SK-N-SH treated with all-trans-retinoic acid at 6 μM for 48 hours (cell line): ENCODE measurements around the gene SEMA3F.

Experiments
- ATAC-seq: fragments of 200-7000 bp; cut with Tn5 transposase; 3 replicates; pipeline ENCODE4 v1.9.1; 2020; ENCODE audit warnings: mild to moderate bottlenecking, moderate library complexity
- ARNTL ChIP-seq: fragments of 450-650 bp; formaldehyde crosslinking; IDR thresholded peaks from 2 replicates; pipeline ENCODE4 v1.5.0; 2020; ENCODE audit warnings: low read depth, mild to moderate bottlenecking, moderate library complexity, borderline replicate concordance
- CSDC2 ChIP-seq: fragments of 250-450 bp; sonication (Bioruptor Pico); IDR thresholded peaks from 2 replicates; pipeline ENCODE4 v1.5.0; 2020; ENCODE audit warnings: mild to moderate bottlenecking, moderate library complexity
- ESRRG ChIP-seq: fragments of 250-450 bp; sonication (Bioruptor Pico); IDR thresholded peaks from 2 replicates; pipeline ENCODE4 v1.6.1; 2021; ENCODE audit warnings: mild to moderate bottlenecking
- GLIS3 ChIP-seq: fragments of 250-450 bp; sonication (Bioruptor Pico); IDR thresholded peaks from 2 replicates; pipeline ENCODE4 v1.5.0; 2020; ENCODE audit warnings: mild to moderate bottlenecking, moderate library complexity
- ISL1 ChIP-seq: fragments of 250-450 bp; sonication (Bioruptor Pico); IDR thresholded peaks from 2 replicates; pipeline ENCODE4 v2.1.2; 2022; ENCODE audit warnings: mild to moderate bottlenecking, moderate library complexity
- OSR1 ChIP-seq: fragments of 250-450 bp; sonication (Bioruptor Pico); IDR thresholded peaks from 2 replicates; pipeline ENCODE4 v1.8.0; 2022; ENCODE audit warnings: moderate library complexity, mild to moderate bottlenecking, inconsistent platforms
- PPARA ChIP-seq: fragments of 250-450 bp; sonication (Bioruptor Pico); IDR thresholded peaks from 2 replicates; pipeline ENCODE4 v1.5.0; 2020; ENCODE audit warnings: mild to moderate bottlenecking, borderline replicate concordance
- RARB ChIP-seq: fragments of 250-450 bp; sonication (Bioruptor Pico); IDR thresholded peaks from 2 replicates; pipeline ENCODE4 v1.8.0; 2021; ENCODE audit warnings: mild to moderate bottlenecking, moderate library complexity
- SNAI2 ChIP-seq: fragments of 250-450 bp; sonication (Bioruptor Pico); IDR thresholded peaks from 2 replicates; pipeline ENCODE4 v1.5.0; 2020; ENCODE audit warnings: mild to moderate bottlenecking, moderate library complexity
- TCF4 ChIP-seq: fragments of 250-450 bp; sonication (Bioruptor Pico); IDR thresholded peaks from 2 replicates; pipeline ENCODE4 v1.8.0; 2021; ENCODE audit warnings: mild to moderate bottlenecking, moderate library complexity, borderline replicate concordance
- TOX ChIP-seq: fragments of 250-450 bp; sonication (Bioruptor Pico); IDR thresholded peaks from 2 replicates; pipeline ENCODE4 v1.8.0; 2021; ENCODE audit warnings: mild to moderate bottlenecking, moderate library complexity, borderline replicate concordance
- ZC3H10 ChIP-seq: fragments of 250-450 bp; sonication (Bioruptor Pico); IDR thresholded peaks from 2 replicates; pipeline ENCODE4 v1.5.1; 2021; ENCODE audit warnings: mild to moderate bottlenecking, moderate library complexity
- ZFP3 ChIP-seq: fragments of 250-450 bp; sonication (Bioruptor Pico); IDR thresholded peaks from 2 replicates; pipeline ENCODE4 v1.5.0; 2020; ENCODE audit warnings: mild to moderate bottlenecking, moderate library complexity
- ZNF565 ChIP-seq: fragments of 450-650 bp; formaldehyde crosslinking; conservative IDR thresholded peaks from 2 replicates; pipeline ENCODE4 v1.5.0; 2020; ENCODE audit warnings: low read depth, mild to moderate bottlenecking, moderate library complexity
- ZNF8 ChIP-seq: fragments of 450-650 bp; formaldehyde crosslinking; IDR thresholded peaks from 2 replicates; pipeline ENCODE4 v1.5.0; 2020; ENCODE audit warnings: mild to moderate bottlenecking, moderate library complexity
- TF ChIP-seq, protein P1 (sequence below): fragments of 250-450 bp; sonication (Bioruptor Pico); IDR thresholded peaks from 2 replicates; pipeline ENCODE4 v1.8.0; 2020; ENCODE audit warnings: mild to moderate bottlenecking, moderate library complexity, borderline replicate concordance
- TF ChIP-seq, protein P2 (sequence below): fragments of 250-450 bp; sonication (Bioruptor Pico); IDR thresholded peaks from 2 replicates; pipeline ENCODE4 v1.5.1; 2020; ENCODE audit warnings: low read depth, mild to moderate bottlenecking, moderate library complexity
- TF ChIP-seq, protein P3 (sequence below): fragments of 250-450 bp; sonication (Bioruptor Pico); IDR thresholded peaks from 2 replicates; pipeline ENCODE4 v1.5.1; 2021; ENCODE audit warnings: mild to moderate bottlenecking, moderate library complexity
- TF ChIP-seq, protein P4 (sequence below): fragments of 250-450 bp; sonication (Bioruptor Pico); IDR thresholded peaks from 2 replicates; pipeline ENCODE4 v1.5.0; 2020; ENCODE audit warnings: mild to moderate bottlenecking, moderate library complexity
- TF ChIP-seq, protein P5 (sequence below): fragments of 250-450 bp; sonication (Bioruptor Pico); IDR thresholded peaks from 2 replicates; pipeline ENCODE4 v1.8.0; 2021; ENCODE audit warnings: low read depth, mild to moderate bottlenecking, moderate library complexity, borderline replicate concordance

SEMA3F gene

DNA sequence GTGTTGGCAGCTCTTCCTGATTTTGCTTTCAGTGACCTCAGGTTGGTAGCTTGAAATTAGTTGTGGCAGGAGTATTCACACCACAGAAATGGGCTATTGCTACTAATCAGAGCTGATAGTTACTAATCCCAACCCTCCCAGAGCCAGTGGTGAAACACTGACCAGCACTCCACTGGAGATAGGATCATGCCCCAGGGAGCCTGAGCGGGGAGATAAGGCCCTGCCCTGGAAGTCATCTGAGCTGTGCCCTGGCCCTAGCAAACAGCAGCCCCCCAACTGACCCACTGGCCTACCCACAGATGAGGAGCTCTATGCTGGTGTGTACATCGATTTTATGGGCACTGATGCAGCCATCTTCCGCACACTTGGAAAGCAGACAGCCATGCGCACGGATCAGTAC, 26.9 kb downstream of the SEMA3F start:
- TF ChIP-seq TOX (CRISPR knock-in tag) (no peak), ZC3H10 (no peak)
- TF ChIP-seq, protein P1, sequence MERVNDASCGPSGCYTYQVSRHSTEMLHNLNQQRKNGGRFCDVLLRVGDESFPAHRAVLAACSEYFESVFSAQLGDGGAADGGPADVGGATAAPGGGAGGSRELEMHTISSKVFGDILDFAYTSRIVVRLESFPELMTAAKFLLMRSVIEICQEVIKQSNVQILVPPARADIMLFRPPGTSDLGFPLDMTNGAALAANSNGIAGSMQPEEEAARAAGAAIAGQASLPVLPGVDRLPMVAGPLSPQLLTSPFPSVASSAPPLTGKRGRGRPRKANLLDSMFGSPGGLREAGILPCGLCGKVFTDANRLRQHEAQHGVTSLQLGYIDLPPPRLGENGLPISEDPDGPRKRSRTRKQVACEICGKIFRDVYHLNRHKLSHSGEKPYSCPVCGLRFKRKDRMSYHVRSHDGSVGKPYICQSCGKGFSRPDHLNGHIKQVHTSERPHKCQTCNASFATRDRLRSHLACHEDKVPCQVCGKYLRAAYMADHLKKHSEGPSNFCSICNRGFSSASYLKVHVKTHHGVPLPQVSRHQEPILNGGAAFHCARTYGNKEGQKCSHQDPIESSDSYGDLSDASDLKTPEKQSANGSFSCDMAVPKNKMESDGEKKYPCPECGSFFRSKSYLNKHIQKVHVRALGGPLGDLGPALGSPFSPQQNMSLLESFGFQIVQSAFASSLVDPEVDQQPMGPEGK (CRISPR knock-in tag), result no peak

DNA sequence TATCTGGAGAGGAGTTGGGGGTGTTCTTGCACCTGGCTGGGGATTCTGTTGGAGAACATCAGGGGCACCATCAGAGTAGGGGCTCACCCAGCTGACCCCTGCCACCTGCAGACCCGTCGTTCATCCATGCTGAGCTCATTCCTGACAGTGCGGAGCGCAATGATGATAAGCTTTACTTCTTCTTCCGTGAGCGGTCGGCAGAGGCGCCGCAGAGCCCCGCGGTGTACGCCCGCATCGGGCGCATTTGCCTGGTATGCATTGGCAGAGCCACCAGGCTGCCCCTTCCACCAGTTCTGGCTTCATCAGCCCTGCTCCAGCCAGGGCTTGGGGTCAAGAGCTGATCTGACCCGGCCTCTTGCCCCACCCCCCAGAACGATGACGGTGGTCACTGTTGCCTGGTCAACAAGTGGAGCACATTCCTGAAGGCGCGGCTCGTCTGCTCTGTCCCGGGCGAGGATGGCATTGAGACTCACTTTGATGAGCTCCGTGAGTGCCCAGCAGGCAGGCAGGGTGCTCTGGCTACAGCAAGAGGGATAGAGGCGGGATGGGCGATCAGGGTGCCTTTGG, 27.5 kb downstream of the SEMA3F start:
- TF ChIP-seq ESRRG (CRISPR knock-in tag) (no peak), ZFP3 (CRISPR knock-in tag) (no peak), ZNF565 (CRISPR knock-in tag) (no peak), GLIS3 (CRISPR knock-in tag) (no peak)
- TF ChIP-seq, protein P2, sequence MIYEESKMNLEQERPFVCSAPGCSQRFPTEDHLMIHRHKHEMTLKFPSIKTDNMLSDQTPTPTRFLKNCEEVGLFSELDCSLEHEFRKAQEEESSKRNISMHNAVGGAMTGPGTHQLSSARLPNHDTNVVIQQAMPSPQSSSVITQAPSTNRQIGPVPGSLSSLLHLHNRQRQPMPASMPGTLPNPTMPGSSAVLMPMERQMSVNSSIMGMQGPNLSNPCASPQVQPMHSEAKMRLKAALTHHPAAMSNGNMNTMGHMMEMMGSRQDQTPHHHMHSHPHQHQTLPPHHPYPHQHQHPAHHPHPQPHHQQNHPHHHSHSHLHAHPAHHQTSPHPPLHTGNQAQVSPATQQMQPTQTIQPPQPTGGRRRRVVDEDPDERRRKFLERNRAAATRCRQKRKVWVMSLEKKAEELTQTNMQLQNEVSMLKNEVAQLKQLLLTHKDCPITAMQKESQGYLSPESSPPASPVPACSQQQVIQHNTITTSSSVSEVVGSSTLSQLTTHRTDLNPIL, result no peak
- TF ChIP-seq, protein P3, sequence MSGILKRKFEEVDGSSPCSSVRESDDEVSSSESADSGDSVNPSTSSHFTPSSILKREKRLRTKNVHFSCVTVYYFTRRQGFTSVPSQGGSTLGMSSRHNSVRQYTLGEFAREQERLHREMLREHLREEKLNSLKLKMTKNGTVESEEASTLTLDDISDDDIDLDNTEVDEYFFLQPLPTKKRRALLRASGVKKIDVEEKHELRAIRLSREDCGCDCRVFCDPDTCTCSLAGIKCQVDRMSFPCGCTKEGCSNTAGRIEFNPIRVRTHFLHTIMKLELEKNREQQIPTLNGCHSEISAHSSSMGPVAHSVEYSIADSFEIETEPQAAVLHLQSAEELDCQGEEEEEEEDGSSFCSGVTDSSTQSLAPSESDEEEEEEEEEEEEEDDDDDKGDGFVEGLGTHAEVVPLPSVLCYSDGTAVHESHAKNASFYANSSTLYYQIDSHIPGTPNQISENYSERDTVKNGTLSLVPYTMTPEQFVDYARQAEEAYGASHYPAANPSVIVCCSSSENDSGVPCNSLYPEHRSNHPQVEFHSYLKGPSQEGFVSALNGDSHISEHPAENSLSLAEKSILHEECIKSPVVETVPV (CRISPR knock-in tag), result no peak

More for the DNA sequence above, 26.9 kb downstream of the SEMA3F start:
- no peak for ATAC-seq

DNA sequence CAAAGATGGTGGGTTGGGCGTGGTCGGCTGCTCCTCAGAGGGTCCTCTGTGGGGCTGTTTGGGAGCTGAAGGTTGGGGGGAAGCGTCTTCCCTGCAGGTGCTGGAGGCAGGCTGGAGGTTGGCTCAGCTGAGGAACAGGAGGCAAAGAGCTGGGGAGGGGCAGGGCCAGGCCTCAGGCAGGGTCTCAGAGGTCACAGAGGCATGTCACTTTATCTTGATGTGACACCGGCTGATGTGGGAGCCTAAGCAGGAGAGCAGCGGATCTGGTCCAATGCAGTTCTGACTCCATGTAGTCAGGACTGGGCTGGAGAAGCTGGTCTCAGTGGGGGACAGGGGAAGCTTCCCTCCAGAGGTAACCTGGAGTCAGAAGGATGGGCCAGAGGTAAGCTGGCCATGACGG, 28.6 kb downstream of the SEMA3F start:
- no peak; the same call in 2 of the 3 replicates for ATAC-seq
- no peak for TF ChIP-seq ZNF8 (CRISPR knock-in tag)
- no peak for TF ChIP-seq ISL1 (CRISPR knock-in tag)
- no peak for TF ChIP-seq RARB (CRISPR knock-in tag)
- TF ChIP-seq PPARA (CRISPR knock-in tag), result no peak
- TF ChIP-seq, protein P4, sequence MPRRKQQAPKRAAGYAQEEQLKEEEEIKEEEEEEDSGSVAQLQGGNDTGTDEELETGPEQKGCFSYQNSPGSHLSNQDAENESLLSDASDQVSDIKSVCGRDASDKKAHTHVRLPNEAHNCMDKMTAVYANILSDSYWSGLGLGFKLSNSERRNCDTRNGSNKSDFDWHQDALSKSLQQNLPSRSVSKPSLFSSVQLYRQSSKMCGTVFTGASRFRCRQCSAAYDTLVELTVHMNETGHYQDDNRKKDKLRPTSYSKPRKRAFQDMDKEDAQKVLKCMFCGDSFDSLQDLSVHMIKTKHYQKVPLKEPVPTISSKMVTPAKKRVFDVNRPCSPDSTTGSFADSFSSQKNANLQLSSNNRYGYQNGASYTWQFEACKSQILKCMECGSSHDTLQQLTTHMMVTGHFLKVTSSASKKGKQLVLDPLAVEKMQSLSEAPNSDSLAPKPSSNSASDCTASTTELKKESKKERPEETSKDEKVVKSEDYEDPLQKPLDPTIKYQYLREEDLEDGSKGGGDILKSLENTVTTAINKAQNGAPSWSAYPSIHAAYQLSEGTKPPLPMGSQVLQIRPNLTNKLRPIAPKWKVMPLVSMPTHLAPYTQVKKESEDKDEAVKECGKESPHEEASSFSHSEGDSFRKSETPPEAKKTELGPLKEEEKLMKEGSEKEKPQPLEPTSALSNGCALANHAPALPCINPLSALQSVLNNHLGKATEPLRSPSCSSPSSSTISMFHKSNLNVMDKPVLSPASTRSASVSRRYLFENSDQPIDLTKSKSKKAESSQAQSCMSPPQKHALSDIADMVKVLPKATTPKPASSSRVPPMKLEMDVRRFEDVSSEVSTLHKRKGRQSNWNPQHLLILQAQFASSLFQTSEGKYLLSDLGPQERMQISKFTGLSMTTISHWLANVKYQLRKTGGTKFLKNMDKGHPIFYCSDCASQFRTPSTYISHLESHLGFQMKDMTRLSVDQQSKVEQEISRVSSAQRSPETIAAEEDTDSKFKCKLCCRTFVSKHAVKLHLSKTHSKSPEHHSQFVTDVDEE (CRISPR knock-in tag), result no peak
- no peak for TF ChIP-seq ZNF565 (CRISPR knock-in tag)
- TF ChIP-seq SNAI2 (CRISPR knock-in tag), result no peak
- no peak for TF ChIP-seq TOX (CRISPR knock-in tag)
- no peak for TF ChIP-seq OSR1 (CRISPR knock-in tag)
- no peak for TF ChIP-seq TCF4 (CRISPR knock-in tag)
- no peak for TF ChIP-seq CSDC2 (CRISPR knock-in tag)
- TF ChIP-seq, protein P1 (CRISPR knock-in tag), result no peak
- no peak for TF ChIP-seq ZFP3 (CRISPR knock-in tag)
- no peak for TF ChIP-seq ARNTL
- TF ChIP-seq, protein P3 (CRISPR knock-in tag), result no peak
- TF ChIP-seq ZC3H10, result no peak
- TF ChIP-seq, protein P5, sequence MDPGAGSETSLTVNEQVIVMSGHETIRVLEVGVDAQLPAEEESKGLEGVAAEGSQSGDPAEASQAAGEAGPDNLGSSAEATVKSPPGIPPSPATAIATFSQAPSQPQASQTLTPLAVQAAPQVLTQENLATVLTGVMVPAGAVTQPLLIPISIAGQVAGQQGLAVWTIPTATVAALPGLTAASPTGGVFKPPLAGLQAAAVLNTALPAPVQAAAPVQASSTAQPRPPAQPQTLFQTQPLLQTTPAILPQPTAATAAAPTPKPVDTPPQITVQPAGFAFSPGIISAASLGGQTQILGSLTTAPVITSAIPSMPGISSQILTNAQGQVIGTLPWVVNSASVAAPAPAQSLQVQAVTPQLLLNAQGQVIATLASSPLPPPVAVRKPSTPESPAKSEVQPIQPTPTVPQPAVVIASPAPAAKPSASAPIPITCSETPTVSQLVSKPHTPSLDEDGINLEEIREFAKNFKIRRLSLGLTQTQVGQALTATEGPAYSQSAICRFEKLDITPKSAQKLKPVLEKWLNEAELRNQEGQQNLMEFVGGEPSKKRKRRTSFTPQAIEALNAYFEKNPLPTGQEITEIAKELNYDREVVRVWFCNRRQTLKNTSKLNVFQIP (CRISPR knock-in tag), result no peak

More for the DNA sequence above, 27.5 kb downstream of the SEMA3F start:
- no peak for ATAC-seq
